Stimulated activated CD4-positive, alpha-beta T cell treated with anti-CD3 and anti-CD28 coated beads, TNF-alpha, amount 100 ng/mL, for 1 hour (primary cell): Measurements from ENCODE around the gene CDH2.

Source experiments
- DNase-seq, 3 donors: peaks; one replicate each; pipeline ENCODE4 v3.0.0-alpha.2; 2020; ENCODE audit warnings: low read depth in 3 of 3, low spot score in 1 of 3

Gene CDH2

GRCh38 chr18:28045176-28045810, 131.6 kb downstream of the CDH2 start:
- no peak for DNase-seq

- no peak for DNase-seq
These were observed 132.9 kb downstream of the CDH2 start for GRCh38 chr18:28044036-28044435.

- no peak for DNase-seq
These were observed 133.3 kb downstream of the CDH2 start for GRCh38 chr18:28043631-28044030.

GRCh38 chr18:28041366-28041765, 135.6 kb downstream of the CDH2 start:
- no peak for DNase-seq

- DNase-seq = no peak
These were observed 136.2 kb downstream of the CDH2 start for GRCh38 chr18:28040716-28041115.

GRCh38 chr18:28040211-28040610, 136.7 kb downstream of the CDH2 start:
- no peak for DNase-seq

GRCh38 chr18:28039691-28040090, 137.2 kb downstream of the CDH2 start:
- no peak for DNase-seq

GRCh38 chr18:28039078-28039477, 137.9 kb downstream of the CDH2 start:
- no peak for DNase-seq

GRCh38 chr18:28036488-28036887, 140.4 kb downstream of the CDH2 start:
- no peak for DNase-seq

GRCh38 chr18:28034567-28034966, 142.4 kb downstream of the CDH2 start:
- DNase-seq = no peak

GRCh38 chr18:28032177-28032576, 144.8 kb downstream of the CDH2 start:
- DNase-seq = no peak

- DNase-seq = no peak
These were observed 146.5 kb downstream of the CDH2 start for GRCh38 chr18:28030458-28030857.

- no peak for DNase-seq
These were observed 149.2 kb downstream of the CDH2 start for GRCh38 chr18:28027755-28028154.

GRCh38 chr18:28019425-28020108, 157.4 kb downstream of the CDH2 start:
- no peak for DNase-seq

- no peak for DNase-seq
These were observed 158.6 kb downstream of the CDH2 start for GRCh38 chr18:28018351-28018750.

GRCh38 chr18:28015671-28016070, 161.3 kb downstream of the CDH2 start:
- DNase-seq = no peak

- DNase-seq = no peak
These were observed 163.9 kb downstream of the CDH2 start for GRCh38 chr18:28013066-28013465.

- no peak for DNase-seq
These were observed 164.6 kb downstream of the CDH2 start for GRCh38 chr18:28012336-28012735.

GRCh38 chr18:28009589-28009988, 167.3 kb downstream of the CDH2 start:
- no peak for DNase-seq

- DNase-seq = no peak
These were observed 169.1 kb downstream of the CDH2 start for GRCh38 chr18:28007841-28008240.

- no peak for DNase-seq
These were observed 171.8 kb downstream of the CDH2 start for GRCh38 chr18:28005164-28005563.

GRCh38 chr18:28004606-28005005, 172.3 kb downstream of the CDH2 start:
- no peak for DNase-seq

GRCh38 chr18:28003451-28003850, 173.5 kb downstream of the CDH2 start:
- no peak for DNase-seq
